Measurements from ENCODE around the gene GCSH.

The GCSH gene

GRCh38 chr16:81099958-81100357 is 3.8 kb upstream of the GCSH start:
- no peak for DNase-seq

GRCh38 chr16:81097230-81097629 is 1.0 kb upstream of the GCSH start:
- DNase-seq, result no peak

- no peak for DNase-seq
Observed at GRCh38 chr16:81096715-81097208, 567 bp upstream of the GCSH start.

GRCh38 chr16:81095653-81095952 is 592 bp downstream of the GCSH start:
- DNase-seq, result no peak

GRCh38 chr16:81094771-81095251 is 1.4 kb downstream of the GCSH start:
- DNase-seq, result no peak

- no peak for DNase-seq
Observed at GRCh38 chr16:81088836-81089235, 7.4 kb downstream of the GCSH start.

- DNase-seq, result no peak
Observed at GRCh38 chr16:81081014-81081413, 15.2 kb downstream of the GCSH start.

- no peak for DNase-seq
Observed at GRCh38 chr16:81080233-81080632, 16.0 kb downstream of the GCSH start.

GRCh38 chr16:81077076-81077940 is 18.9 kb downstream of the GCSH start, which contains the start of gene C16orf46:
TSS of gene C16orf46 (minus strand) at chr16:81077238. CDS start at chr16:81063955, 13,283 bp downstream.
- DNase-seq, result peak; percentile 92

GRCh38 chr16:81076566-81077075 is 19.6 kb downstream of the GCSH start:
- DNase-seq, result peak; percentile 93

GRCh38 chr16:81073560-81074330 is 22.4 kb downstream of the GCSH start:
- no peak for DNase-seq

GRCh38 chr16:81071805-81072204 is 24.4 kb downstream of the GCSH start:
- no peak for DNase-seq

- DNase-seq, result no peak
Observed at GRCh38 chr16:81070979-81071378, 25.2 kb downstream of the GCSH start.

GRCh38 chr16:81069063-81069462 is 27.1 kb downstream of the GCSH start:
- no peak for DNase-seq

GRCh38 chr16:81067166-81067565 is 29.0 kb downstream of the GCSH start:
- DNase-seq, result no peak

GRCh38 chr16:81066681-81067080 is 29.5 kb downstream of the GCSH start:
- no peak for DNase-seq

- no peak for DNase-seq
Observed at GRCh38 chr16:81061871-81062608, 34.2 kb downstream of the GCSH start.

- DNase-seq, result no peak
Observed at GRCh38 chr16:81061307-81061640, 34.9 kb downstream of the GCSH start.

- DNase-seq, result no peak
Observed at GRCh38 chr16:81060576-81061306, 35.5 kb downstream of the GCSH start.

GRCh38 chr16:81053761-81054160 is 42.4 kb downstream of the GCSH start:
- no peak for DNase-seq

- DNase-seq, result no peak
Observed at GRCh38 chr16:81042821-81043220, 53.4 kb downstream of the GCSH start.

GRCh38 chr16:81041696-81042095 is 54.5 kb downstream of the GCSH start:
- no peak for DNase-seq

Data from effector CD8-positive, alpha-beta T cell (primary cell).